SW480 (cell line): Measurements from ENCODE around the gene NAA20.
"Not testable (repeated sequence)": the region's sequence is repeated elsewhere in the genome, so short reads cannot be mapped to it uniquely, and the experiment has no call there.

ENCODE experiments used
- DNase-seq: peaks from one replicate; pipeline ENCODE4 v3.0.0-alpha.2; 2016; ENCODE audit warnings: low spot score

The NAA20 gene

GRCh38 chr20:19991854-19992253, 25.3 kb upstream of the NAA20 start:
- no peak for DNase-seq

DNA sequence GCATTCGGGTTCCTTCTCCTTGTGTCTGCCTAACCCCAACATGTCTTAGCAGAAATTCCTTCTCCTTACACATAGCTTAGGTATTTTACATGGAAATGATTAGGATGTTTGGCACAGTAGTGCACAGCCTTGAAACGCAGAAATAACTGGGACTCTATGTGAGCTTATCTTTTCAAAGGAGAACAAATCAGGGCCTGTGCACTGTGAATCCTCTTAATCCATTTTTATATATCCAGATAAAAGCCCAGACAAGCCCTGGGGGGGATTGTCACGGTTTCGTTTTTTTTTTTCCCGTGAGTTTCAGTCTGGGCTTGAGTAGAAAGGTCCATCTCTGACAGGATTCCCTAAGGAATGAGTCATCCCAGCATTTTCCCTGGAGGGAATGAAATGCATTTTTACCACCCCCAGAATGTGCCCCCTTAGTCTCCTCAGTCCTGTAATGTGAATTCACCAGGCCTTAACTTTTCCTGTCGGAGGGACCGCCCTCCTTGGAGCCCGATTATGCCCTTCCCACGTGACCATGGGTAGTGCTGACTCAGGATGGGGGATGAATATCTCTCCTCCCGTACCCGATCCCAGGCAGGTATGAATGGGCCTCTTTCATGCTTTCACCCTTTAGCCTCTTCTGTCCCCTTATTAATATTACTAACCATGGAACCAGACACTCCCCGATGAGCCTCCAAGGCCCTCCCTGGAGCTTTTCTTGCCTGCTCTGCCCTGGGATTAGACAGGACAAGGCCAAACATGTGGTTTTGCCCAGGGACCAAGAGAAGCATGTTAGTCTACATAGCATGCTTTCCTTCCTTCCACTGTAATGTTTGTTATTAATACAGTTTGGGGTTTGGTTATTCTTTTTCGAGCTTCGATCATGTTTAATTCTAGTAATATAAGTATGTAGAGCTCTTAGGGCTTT, 23.9 kb upstream of the NAA20 start:
- peak; percentile 91 for DNase-seq

DNA sequence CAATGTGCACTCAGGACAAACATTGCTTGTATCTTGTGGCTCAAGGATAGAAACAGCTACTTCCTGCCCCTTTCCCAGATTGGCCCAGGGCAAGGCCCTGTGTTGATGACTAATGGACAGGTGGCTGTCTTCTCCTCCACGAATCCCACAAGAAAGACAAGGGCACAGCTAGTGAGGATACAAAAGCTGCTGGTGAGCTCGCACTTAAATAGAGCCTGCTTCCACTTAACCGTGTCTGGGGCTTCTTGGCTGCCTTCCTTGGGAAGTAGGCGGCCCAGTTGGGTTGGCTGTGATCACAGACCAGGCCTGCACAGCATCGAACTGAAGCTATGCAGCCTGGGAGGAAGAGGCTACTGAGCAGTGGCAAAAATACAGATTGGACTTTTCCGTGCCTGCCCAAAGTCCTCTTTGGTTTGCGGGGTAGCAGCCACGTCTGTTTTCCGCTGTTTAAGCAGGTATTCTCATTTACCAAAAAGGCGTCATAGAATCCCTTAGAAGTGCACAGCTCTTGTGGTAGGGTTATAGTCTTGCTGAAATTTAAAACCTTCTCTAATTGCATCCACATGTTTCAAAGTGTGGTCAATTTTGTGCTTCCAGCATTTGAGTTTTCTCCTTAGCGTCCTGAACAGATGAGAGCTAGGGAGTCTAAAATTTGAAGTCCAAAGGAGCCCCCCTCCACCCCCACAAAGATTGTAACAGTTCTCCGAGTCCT, 23.0 kb upstream of the NAA20 start:
- DNase-seq = peak; percentile 85

- peak; percentile 77 for DNase-seq
Observed at GRCh38 chr20:19995220-19995863, 21.8 kb upstream of the NAA20 start.

DNA sequence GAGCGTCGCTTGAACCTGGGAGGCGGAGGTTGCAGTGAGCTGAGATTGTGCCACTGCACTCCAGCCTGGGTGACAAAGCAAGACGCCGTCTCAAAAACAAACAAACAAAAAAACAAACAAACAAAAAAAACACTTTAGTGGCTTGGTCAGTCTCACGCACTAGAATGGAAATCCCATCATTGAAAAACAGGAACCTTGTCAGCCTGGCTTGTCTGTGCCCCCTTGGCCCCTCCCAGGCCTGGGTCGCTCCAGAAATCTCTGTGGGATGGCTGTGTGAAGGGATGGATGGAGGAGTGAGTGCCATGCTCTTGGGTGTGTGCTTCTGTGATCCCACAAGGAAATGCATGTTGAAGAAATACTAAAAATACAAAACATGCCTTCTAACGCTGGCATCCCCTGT, 20.9 kb upstream of the NAA20 start:
- DNase-seq = no peak

DNA sequence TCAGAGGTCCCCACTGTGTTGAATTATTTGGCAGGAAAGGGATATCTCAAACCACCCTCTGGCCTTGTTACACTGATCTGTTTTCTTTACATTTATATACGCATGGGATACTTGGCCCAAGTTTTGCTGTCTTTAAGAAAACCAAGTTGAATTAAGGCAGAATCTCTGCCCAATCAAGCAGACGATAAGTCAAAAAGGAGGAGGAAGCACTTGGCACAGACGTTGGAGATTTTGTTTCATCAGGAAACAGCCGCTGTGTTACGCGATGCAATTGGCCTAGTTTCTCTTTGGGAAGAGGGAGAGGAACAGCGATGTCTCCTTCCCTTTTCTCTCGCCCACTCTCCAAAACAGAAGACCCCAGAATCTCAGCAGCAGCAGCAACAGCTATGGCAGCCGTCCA, 20.2 kb upstream of the NAA20 start:
- no peak for DNase-seq

- no peak for DNase-seq
Observed at GRCh38 chr20:19998990-19999705, 18.0 kb upstream of the NAA20 start.

DNA sequence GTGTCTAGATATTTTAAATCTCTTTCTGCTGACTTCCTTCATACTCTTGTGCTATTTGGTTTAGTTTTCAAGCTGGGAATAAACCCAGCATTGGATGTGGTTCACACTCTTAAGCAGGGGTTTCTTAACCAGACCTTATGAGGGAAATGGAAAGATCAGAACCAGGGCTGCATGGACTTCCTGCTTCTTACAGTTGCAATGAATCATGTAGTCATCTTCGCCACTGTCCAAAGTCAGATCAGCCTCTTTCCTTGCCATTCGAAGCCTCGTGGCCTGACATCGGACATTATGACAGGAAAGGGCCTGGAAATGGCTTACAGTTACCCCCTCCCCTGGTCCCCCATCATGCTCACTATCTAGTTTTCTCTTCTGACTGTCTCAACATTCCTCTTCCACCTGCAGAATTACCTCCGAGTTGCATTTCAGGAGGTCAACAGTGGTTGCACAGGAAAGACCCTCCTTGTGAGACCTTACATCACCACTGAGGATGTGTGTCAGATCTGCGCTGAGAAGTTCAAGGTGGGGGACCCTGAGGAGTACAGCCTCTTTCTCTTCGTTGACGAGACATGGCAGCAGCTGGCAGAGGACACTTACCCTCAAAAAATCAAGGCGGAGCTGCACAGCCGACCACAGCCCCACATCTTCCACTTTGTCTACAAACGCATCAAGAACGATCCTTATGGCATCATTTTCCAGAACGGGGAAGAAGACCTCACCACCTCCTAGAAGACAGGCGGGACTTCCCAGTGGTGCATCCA, 16.8 kb upstream of the NAA20 start:
- DNase-seq = no peak

DNA sequence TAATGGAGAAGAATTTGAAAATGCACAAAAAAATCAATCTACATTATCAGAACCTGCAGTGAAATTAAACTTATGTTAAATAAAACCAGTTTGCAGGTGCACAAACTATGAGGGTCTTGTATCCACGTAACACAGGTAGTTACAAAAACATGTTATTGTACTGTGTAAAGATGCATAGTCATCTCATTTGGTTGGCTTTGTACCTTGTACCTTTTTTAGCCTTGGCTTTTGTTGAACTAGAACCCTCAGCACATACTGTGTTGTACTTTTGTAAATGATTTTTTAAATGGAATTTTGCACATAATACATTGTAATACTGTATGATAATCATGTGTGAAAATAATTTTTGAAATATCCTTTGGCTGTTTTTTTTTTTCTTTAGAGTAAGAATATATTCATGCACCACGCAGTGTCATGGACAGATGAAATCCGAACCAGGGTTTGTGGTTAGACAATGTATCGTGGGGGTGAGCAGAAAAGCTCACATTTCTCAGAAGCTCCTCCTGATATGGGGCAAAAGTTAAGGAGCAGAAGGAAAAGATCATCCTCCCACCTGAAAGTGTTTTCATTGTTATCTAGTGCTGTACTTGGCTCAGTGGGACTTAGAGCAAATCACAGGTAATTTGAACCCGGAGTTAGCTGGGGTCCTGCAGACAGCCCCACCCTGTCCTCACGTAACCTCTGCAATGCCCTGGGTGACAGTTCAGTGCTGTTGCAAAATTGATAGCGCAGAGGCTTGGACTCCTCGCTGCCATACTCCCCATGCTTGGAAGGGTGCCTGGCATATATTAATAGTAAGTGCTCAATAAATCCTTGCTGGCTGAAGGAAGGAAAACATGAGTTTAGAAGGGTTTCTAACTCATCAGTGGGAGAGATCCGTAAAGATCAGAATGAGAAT, 14.8 kb upstream of the NAA20 start:
- no peak for DNase-seq

- no peak for DNase-seq
Observed at GRCh38 chr20:20003031-20003954, 13.9 kb upstream of the NAA20 start.

DNA sequence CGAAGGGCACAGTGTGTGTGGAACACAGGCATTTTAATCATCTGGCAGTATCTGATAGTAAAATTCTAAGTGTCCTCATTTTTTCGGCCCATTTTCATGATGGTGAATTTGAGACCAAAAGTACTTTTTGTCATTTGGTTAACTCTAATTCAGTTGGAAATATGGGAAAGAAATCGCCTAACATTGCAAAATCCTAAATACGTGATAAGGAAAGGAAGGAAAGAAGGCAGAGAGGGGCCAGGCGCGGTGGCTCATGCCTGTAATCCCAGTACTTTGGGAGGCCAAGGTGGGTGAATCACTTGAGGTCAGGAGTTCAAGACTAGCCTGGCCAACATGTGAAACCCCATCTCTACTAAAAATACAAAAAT, 13.2 kb upstream of the NAA20 start:
- DNase-seq = not testable (repeated sequence)

GRCh38 chr20:20005342-20005741, 11.8 kb upstream of the NAA20 start:
- DNase-seq = no peak

- no peak for DNase-seq
Observed at GRCh38 chr20:20009784-20010253, 7.3 kb upstream of the NAA20 start.

DNA sequence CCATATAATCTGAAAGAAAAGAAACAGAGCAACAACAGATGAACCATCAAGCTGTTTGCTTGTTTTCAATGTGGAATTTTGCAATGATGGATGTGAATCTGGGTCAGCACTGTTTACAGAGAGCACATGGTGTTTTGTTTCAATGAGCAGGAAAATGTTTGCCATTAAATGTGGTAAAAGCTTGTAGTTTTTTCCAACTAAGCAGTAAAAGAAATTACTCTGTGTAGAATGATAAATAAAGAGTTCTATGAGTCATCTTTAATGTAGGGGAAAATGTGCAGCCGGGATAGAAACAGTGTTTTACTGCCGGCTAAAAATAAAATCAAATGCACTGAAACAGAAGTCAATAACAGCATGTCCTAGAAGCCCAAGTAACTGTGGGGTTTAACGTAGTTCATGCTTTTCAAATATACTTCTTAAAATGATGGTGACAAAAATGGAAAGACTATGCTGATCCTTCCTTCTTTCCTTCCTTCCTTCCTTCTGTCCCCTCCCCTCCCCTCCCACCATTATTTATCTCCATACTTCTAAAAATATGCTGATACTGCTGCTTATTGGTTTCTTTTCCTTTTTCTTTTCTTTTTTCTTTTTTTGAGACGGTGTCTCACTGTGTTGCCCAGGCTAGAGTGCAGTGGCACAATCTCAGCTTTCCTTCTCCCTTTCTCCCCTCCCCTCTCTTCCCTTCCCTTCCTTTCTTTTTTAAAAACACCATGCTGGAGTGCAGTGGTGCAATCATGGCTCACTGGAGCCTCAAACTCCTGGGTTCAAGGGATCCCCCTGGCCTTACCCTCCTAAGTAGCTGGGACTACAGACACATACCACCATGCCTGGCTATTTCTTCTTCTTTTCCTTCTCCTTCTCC, 6.3 kb upstream of the NAA20 start:
- DNase-seq = peak; percentile 12

DNA sequence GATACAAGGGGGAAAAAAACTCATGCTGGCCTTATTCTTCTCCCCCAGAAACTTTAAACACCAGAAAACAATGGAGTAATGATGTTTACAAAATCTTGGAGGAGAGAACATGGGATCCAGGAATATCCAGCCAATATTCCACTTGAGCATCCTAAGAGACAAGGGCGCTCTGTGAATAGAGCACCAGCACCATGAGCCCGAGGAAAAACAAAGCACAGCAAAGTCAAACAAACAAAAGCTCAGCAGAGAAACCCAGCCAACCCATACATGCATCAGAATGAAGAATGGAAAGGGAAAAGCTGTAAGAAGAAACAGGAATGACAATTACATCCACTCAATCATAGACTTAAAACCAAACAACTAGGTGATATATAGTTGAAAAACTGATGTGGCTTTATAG, 4.6 kb upstream of the NAA20 start:
- DNase-seq = no peak

GRCh38 chr20:20014659-20015058, 2.5 kb upstream of the NAA20 start:
- no peak for DNase-seq

DNA sequence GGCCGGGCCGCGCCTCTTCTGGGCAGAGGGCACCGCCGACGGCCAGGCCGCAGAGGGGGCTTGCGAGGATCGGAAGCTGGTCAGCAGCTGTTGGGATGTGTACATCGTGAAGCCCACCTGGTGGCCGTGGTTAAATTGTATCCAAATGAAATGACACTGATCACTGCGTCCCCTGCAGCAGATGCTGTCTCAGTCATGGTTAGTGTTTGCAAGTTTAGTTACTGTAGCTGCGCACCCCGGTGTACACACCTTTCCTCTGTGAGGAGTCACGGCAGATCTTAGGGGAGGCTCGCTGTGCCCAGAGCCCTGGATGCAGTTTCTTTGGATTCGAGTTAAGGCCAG, 653 bp downstream of the NAA20 start:
- DNase-seq = peak; percentile 28

- no peak for DNase-seq
Observed at GRCh38 chr20:20018366-20018765, 1.2 kb downstream of the NAA20 start.
